Natural killer cell (primary cell): ENCODE data around the gene PTRH1. TPM values are rescaled to one million over a fixed set of nuclear protein-coding genes. Genes with fewer than 3 reads are reported as not detected.

Experiments used
- ATAC-seq, 3 donors: fragments of 150-1000 bp in 2 of 3; fragments of 200-7000 bp in 1 of 3; cut with Tn5 transposase; 1 replicate in 1 of 3; 2 replicates in 2 of 3; pipeline ENCODE4 v1.10.0; 2021; ENCODE audit warnings: mild to moderate bottlenecking in 2 of 3, moderate library complexity in 2 of 3
- DNase-seq, 2 donors: peaks; one replicate each; pipeline versions ENCODE4 v3.0.0 to v3.0.0-alpha.2; 2013 to 2021; ENCODE audit warnings: mixed read lengths in 1 of 2
- H3K27ac ChIP-seq: one replicate; pipeline ENCODE4 v1.5.1; 2013; ENCODE audit warnings: mild to moderate bottlenecking, low read length
- H3K27me3 ChIP-seq: one replicate; pipeline ENCODE4 v1.6.1; 2013; ENCODE audit warnings: low read length; ENCODE audit not compliant: control insufficient read depth, insufficient read depth
- H3K36me3 ChIP-seq: one replicate; pipeline ENCODE4 v1.6.1; 2013; ENCODE audit warnings: low read length; ENCODE audit not compliant: control insufficient read depth, insufficient read depth
- H3K4me1 ChIP-seq: one replicate; pipeline ENCODE4 v1.6.1; 2013; ENCODE audit warnings: low read length; ENCODE audit not compliant: control insufficient read depth, insufficient read depth
- H3K4me3 ChIP-seq: one replicate; pipeline ENCODE4 v1.5.1; 2013; ENCODE audit warnings: low read length
- H3K9me3 ChIP-seq: one replicate; pipeline ENCODE4 v1.6.1; 2013; ENCODE audit warnings: low read length; ENCODE audit not compliant: control insufficient read depth, insufficient read depth
- H3K27ac Mint-ChIP-seq, 2 donors: one replicate each; pipeline ENCODE4 v1.8.0; 2022; ENCODE audit warnings: mild to moderate bottlenecking in 2 of 2, mixed read lengths in 2 of 2, moderate library complexity in 1 of 2
- H3K27me3 Mint-ChIP-seq, 2 donors: one replicate each; pipeline ENCODE4 v1.8.0; 2022; ENCODE audit warnings: low read depth in 2 of 2, mixed read lengths in 2 of 2
- H3K36me3 Mint-ChIP-seq: one replicate; pipeline ENCODE4 v1.8.0; 2022; ENCODE audit warnings: mixed read lengths
- H3K4me1 Mint-ChIP-seq, 2 donors: one replicate each; pipeline ENCODE4 v1.8.0; 2022; ENCODE audit warnings: mixed read lengths in 2 of 2
- H3K4me3 Mint-ChIP-seq: one replicate; pipeline ENCODE4 v1.8.0; 2022; ENCODE audit warnings: mild to moderate bottlenecking, moderate library complexity, mixed read lengths
- H3K9me3 Mint-ChIP-seq, 2 donors: one replicate each; pipeline ENCODE4 v1.8.0; 2022; ENCODE audit warnings: mixed read lengths in 2 of 2
- WGBS: methylation state at CpG from one replicate; pipeline ENCODE4 v1.1.7; 2013; ENCODE audit warnings: missing lambda C conversion rate; ENCODE audit not compliant: insufficient coverage; 5-methylcytosine and 5-hydroxymethylcytosine counted together
- intact Hi-C: fragments of 100-400 bp; cut with micrococcal nuclease; formaldehyde crosslinking; loops from one replicate; pipeline ENCODE4 v1.14.2; 2022
- total RNA-seq, 4 donors: library from RNA; stranded (reverse); fragments of 120-200 nt in 1 of 4; gene quantifications; one replicate each; pipeline versions ENCODE4 v1.2.3 to v1.2.4, GENCODE V29; 2013 to 2022
- TF ChIP-seq, protein P1 (sequence below): fragments of 200-600 bp; IDR thresholded peaks from one replicate; pipeline ENCODE4 v1.8.0; 2022; ENCODE audit warnings: antibody characterized with exemption

PTRH1 gene
- total RNA-seq, 3 donors from 2014 or later (not counting 1 experiment from before 2014, with no cell fraction given) = 6.9 to 11.5 (median 11.0) TPM

DNA sequence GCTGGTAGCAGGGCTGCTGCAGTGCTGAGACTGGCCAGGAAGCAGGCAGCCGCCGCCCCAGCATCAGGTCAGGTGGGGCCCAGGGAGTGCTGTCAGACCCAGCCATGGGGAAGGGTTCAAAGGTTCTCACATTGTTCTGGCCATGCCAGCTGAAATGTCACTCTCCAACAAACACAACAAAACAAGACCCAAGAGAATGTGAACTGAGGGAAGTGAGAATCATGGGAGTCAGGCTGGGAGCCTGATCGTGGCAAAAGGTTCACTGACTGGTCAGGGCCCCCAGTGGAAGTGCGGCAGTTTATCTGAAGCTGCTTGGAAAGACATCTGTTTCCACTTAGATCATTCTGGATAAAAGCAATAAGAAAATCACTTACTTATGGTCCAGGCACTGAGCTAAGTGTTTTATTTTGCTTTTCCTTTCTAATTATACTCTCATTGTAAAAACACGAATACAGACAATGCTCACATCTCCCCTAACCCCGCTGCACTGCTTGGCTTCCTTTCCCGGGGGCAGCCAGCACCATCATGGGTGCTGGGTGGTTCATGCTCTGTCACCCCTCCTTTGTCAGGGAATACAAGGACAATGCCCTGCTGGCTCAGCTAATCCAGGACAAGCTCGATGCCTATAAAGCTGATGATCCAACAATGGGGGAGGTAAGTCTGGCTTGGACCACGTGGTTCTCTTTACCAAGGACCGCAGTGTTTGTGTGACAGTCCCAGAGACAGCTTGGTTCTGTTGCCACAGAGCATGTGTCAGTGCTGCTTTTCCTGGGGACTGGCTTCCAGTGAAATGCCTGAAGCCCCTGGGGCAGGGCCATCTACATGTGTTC lies 50.6 kb downstream of the PTRH1 start:
- no peak overlapping the region for H3K4me3 Mint-ChIP-seq
- TF ChIP-seq, protein P1, sequence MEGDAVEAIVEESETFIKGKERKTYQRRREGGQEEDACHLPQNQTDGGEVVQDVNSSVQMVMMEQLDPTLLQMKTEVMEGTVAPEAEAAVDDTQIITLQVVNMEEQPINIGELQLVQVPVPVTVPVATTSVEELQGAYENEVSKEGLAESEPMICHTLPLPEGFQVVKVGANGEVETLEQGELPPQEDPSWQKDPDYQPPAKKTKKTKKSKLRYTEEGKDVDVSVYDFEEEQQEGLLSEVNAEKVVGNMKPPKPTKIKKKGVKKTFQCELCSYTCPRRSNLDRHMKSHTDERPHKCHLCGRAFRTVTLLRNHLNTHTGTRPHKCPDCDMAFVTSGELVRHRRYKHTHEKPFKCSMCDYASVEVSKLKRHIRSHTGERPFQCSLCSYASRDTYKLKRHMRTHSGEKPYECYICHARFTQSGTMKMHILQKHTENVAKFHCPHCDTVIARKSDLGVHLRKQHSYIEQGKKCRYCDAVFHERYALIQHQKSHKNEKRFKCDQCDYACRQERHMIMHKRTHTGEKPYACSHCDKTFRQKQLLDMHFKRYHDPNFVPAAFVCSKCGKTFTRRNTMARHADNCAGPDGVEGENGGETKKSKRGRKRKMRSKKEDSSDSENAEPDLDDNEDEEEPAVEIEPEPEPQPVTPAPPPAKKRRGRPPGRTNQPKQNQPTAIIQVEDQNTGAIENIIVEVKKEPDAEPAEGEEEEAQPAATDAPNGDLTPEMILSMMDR = no peak
- ATAC-seq (no peak), DNase-seq (no peak)
- H3K4me1 ChIP-seq = no peaks in the 10 kb centered on the region
- no peak overlapping the region for H3K27ac Mint-ChIP-seq
- peaks cover 6 to 11% of the 10 kb centered on the region in 2 donors for H3K27me3 Mint-ChIP-seq
- H3K27me3 ChIP-seq = no peaks in the 10 kb centered on the region
- no peaks in the 10 kb centered on the region for H3K36me3 Mint-ChIP-seq
- H3K9me3 Mint-ChIP-seq = no peaks in the 10 kb centered on the region
- H3K9me3 ChIP-seq = no peaks in the 10 kb centered on the region
- intact Hi-C loops = no loop called here
- no peaks in the 10 kb centered on the region for H3K36me3 ChIP-seq
- H3K4me3 ChIP-seq = no peak overlapping the region
- H3K27ac ChIP-seq = no peak overlapping the region
- H3K4me1 Mint-ChIP-seq = no peaks in the 10 kb centered on the region
- 84% methylated on average over 10 of the region's 10 CpGs for WGBS

DNA sequence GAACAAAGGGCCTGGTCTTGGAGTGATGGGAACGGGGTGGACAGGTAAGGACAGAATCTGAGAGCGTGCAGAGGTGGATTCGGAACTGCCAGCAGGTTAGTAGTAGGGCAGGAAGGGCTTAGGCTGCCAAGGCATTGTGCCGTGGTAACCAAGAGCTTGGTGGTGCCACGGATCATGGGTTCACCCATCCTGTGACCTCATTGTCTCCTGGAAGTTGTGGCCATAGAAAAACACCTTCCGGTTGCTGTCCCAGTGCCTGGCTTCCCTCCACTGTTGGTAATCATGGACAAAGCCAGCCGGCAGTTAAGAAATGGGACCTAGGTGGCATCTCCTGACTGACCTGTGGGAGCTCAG lies 51.2 kb downstream of the PTRH1 start:
- H3K4me3 ChIP-seq = no peak overlapping the region
- H3K9me3 ChIP-seq = no peaks in the 10 kb centered on the region
- Mint-ChIP-seq H3K27ac (no peak overlapping the region), H3K36me3 (no peaks in the 10 kb centered on the region), H3K27me3 (peaks cover 6 to 11% of the 10 kb centered on the region in 2 donors), H3K4me3 (no peak overlapping the region), H3K4me1 (no peaks in the 10 kb centered on the region), H3K9me3 (no peaks in the 10 kb centered on the region)
- 91% methylated on average over 7 of the region's 7 CpGs for WGBS
- ATAC-seq (no peak), DNase-seq (no peak)
- TF ChIP-seq, protein P1 = no peak
- intact Hi-C loops = no loop called here
- H3K36me3 ChIP-seq = no peaks in the 10 kb centered on the region
- no peaks in the 10 kb centered on the region for H3K27me3 ChIP-seq
- H3K27ac ChIP-seq = no peak overlapping the region
- no peaks in the 10 kb centered on the region for H3K4me1 ChIP-seq

Other genes starting within 250 kb of the PTRH1 start
- gene STXBP1, start 103.4 kb downstream of the PTRH1 start, total RNA-seq = 1 to 10 TPM in 2 of 3 donors, under 1 TPM in 1; 0.97 to 1.8 (median 1.6) TPM
- gene CFAP157, start 8.7 kb downstream of the PTRH1 start, total RNA-seq = not detected
- 10 to 100 TPM; 15.5 to 23.0 (median 21.5) TPM for gene TTC16, start 416 bp upstream of the PTRH1 start, total RNA-seq
- gene TOR2A, start 19.6 kb upstream of the PTRH1 start, total RNA-seq = 10 to 100 TPM; 20.9 to 27.8 (median 23.7) TPM
- gene SH2D3C, start 63.0 kb upstream of the PTRH1 start, total RNA-seq = 10 to 100 TPM; 42.8 to 86.8 (median 56.6) TPM
- gene CDK9, start 70.4 kb upstream of the PTRH1 start, total RNA-seq = 100 to 1,000 TPM; 181 to 207 (median 188) TPM
- gene FPGS, start 87.2 kb upstream of the PTRH1 start, total RNA-seq = 100 to 1,000 TPM in 2 of 3 donors, 10 to 100 TPM in 1; 99.1 to 108 (median 107) TPM
- 10 to 100 TPM in 2 of 3 donors, 1 to 10 TPM in 1; 8.5 to 13.6 (median 12.3) TPM for gene ENG, start 139.0 kb upstream of the PTRH1 start, total RNA-seq
- gene AK1, start 162.0 kb upstream of the PTRH1 start, total RNA-seq = 10 to 100 TPM; 47.3 to 76.3 (median 54.2) TPM
- gene ST6GALNAC6, start 183.9 kb upstream of the PTRH1 start, total RNA-seq = 100 to 1,000 TPM; 120 to 148 (median 127) TPM
- gene ST6GALNAC4, start 201.4 kb upstream of the PTRH1 start, total RNA-seq = 10 to 100 TPM; 18.8 to 33.0 (median 20.4) TPM
- 1 to 10 TPM in 1 of 3 donors, under 1 TPM in 2; 0.52 to 1.4 (median 0.97) TPM for gene PIP5KL1, start 215.1 kb upstream of the PTRH1 start, total RNA-seq
- 10 to 100 TPM; 22.9 to 31.4 (median 24.1) TPM for gene DPM2, start 222.2 kb upstream of the PTRH1 start, total RNA-seq